Measurements from ENCODE around the gene SERPINH1. TPM values are rescaled to one million over a fixed set of nuclear protein-coding genes. Genes with fewer than 3 reads are reported as not detected.
A peak's percentile ranks its signal among the peaks of the same experiment; 100 is the strongest.

Gene SERPINH1
- total RNA-seq, 3 donors from 2014 or later (not counting 1 experiment from before 2014, with no cell fraction given) = 5.4 to 8.8 (median 7.2) TPM

DNA sequence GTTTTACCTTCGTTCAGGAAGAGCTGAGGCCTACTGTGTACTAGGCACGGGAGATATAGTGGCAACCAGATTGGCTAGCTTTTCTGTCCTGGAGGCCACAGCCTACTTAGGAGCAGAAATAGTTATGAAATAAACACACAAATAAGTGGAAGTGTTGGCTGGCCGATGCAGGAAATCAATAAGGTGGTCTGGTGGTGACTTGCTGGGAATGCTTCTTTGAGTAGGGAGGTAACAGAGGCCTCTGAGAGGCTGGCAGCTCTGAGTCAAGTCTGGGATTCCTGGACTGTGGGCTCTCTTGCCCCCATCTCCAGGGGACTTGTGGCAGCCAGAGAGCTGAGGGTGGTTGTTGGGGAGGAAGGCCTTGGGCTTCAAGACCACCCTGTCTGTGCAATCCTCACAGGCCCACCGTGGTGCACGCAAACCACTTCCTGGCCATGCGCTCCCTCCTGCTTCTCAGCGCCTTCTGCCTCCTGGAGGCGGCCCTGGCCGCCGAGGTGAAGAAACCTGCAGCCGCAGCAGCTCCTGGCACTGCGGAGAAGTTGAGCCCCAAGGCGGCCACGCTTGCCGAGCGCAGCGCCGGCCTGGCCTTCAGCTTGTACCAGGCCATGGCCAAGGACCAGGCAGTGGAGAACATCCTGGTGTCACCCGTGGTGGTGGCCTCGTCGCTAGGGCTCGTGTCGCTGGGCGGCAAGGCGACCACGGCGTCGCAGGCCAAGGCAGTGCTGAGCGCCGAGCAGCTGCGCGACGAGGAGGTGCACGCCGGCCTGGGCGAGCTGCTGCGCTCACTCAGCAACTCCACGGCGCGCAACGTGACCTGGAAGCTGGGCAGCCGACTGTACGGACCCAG is 4.1 kb downstream of the SERPINH1 start:
- intact Hi-C loops (cut with micrococcal nuclease) = no loop called here
- 74% methylated on average over 43 of the region's 43 CpGs for WGBS (ENCODE audit: insufficient coverage)
- Histone ChIP-seq H3K4me3 (ENCODE audit: low read length) (no peak overlapping the region), H3K9me3 (ENCODE audit: control insufficient read depth, insufficient read depth, low read length) (no peaks in the 10 kb centered on the region), H3K27ac (ENCODE audit: low read length) (no peak overlapping the region), H3K27me3 (ENCODE audit: control insufficient read depth, insufficient read depth, low read length) (no peaks in the 10 kb centered on the region), H3K36me3 (ENCODE audit: control insufficient read depth, insufficient read depth, low read length) (peaks cover 23% of the 10 kb centered on the region), H3K4me1 (ENCODE audit: control insufficient read depth, insufficient read depth, low read length) (peaks cover 42% of the 10 kb centered on the region)
- no peaks in the 10 kb centered on the region for H3K27me3 Mint-ChIP-seq (ENCODE audit: low read depth in 2 of 2)
- DNase-seq (peak in 1 of 2 donors; percentile 25), ATAC-seq (no peak)
- no peaks in the 10 kb centered on the region for H3K9me3 Mint-ChIP-seq
- no peaks in the 10 kb centered on the region for H3K36me3 Mint-ChIP-seq
- H3K27ac Mint-ChIP-seq = peak overlapping the region; percentile 26 to 64
- TF ChIP-seq, protein P1, sequence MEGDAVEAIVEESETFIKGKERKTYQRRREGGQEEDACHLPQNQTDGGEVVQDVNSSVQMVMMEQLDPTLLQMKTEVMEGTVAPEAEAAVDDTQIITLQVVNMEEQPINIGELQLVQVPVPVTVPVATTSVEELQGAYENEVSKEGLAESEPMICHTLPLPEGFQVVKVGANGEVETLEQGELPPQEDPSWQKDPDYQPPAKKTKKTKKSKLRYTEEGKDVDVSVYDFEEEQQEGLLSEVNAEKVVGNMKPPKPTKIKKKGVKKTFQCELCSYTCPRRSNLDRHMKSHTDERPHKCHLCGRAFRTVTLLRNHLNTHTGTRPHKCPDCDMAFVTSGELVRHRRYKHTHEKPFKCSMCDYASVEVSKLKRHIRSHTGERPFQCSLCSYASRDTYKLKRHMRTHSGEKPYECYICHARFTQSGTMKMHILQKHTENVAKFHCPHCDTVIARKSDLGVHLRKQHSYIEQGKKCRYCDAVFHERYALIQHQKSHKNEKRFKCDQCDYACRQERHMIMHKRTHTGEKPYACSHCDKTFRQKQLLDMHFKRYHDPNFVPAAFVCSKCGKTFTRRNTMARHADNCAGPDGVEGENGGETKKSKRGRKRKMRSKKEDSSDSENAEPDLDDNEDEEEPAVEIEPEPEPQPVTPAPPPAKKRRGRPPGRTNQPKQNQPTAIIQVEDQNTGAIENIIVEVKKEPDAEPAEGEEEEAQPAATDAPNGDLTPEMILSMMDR (IDR thresholded peaks at IDR 0.05) = no peak
- no peak overlapping the region for H3K4me3 Mint-ChIP-seq
- peaks cover 26 to 45% of the 10 kb centered on the region in 2 donors for H3K4me1 Mint-ChIP-seq

DNA sequence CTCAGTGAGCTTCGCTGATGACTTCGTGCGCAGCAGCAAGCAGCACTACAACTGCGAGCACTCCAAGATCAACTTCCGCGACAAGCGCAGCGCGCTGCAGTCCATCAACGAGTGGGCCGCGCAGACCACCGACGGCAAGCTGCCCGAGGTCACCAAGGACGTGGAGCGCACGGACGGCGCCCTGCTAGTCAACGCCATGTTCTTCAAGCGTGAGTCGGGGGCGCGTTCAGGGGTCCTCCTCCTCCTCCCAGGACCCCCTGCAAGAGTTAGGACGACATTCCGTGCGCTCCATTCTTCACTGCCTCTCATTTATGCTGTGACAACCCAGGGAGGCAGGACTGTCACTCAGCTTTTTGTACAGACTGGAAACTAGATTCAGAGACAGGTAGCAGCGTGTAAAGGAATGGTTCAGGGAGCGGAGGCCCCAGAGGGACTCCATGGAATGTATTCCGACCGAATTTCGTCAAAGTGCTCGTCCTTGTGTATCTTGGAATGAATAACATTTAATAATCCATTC is 4.8 kb downstream of the SERPINH1 start:
- H3K27ac ChIP-seq (ENCODE audit: low read length) = no peak overlapping the region
- Mint-ChIP-seq H3K27ac (no peak overlapping the region), H3K36me3 (no peaks in the 10 kb centered on the region), H3K9me3 (no peaks in the 10 kb centered on the region), H3K27me3 (ENCODE audit: low read depth in 2 of 2) (no peaks in the 10 kb centered on the region), H3K4me3 (no peak overlapping the region), H3K4me1 (peaks cover 21 to 39% of the 10 kb centered on the region in 2 donors)
- no peaks in the 10 kb centered on the region for H3K9me3 ChIP-seq (ENCODE audit: control insufficient read depth, insufficient read depth, low read length)
- no peaks in the 10 kb centered on the region for H3K27me3 ChIP-seq (ENCODE audit: control insufficient read depth, insufficient read depth, low read length)
- TF ChIP-seq, protein P1 (IDR thresholded peaks at IDR 0.05) = no peak
- DNase-seq (no peak), ATAC-seq (no peak)
- WGBS (ENCODE audit: insufficient coverage) = 98% methylated on average over 30 of the region's 34 CpGs
- H3K4me1 ChIP-seq (ENCODE audit: control insufficient read depth, insufficient read depth, low read length) = peaks cover 35% of the 10 kb centered on the region
- intact Hi-C loops (cut with micrococcal nuclease) = no loop called here
- no peak overlapping the region for H3K4me3 ChIP-seq (ENCODE audit: low read length)
- H3K36me3 ChIP-seq (ENCODE audit: control insufficient read depth, insufficient read depth, low read length) = peaks cover 28% of the 10 kb centered on the region

DNA sequence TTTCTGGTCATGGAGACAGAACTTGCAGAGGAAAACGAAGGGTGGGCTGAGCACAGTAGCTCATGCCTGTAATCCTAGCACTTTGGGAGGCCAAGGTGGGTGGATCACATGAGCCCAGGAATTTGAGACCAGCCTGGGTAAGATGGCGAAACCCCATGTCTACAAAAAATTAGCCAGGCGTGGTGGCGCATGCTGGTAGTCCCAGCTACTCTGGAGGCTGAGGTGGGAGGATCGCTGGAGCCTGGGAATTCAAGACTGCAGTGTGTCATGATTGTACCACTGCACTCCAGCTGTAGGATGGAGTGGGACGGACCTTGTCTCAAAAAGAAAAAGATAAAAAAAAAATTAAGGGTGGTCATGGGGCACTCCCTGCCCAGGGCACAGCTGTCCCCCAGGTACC is 5.9 kb downstream of the SERPINH1 start:
- H3K4me1 Mint-ChIP-seq = peaks cover 9 to 28% of the 10 kb centered on the region in 2 donors
- intact Hi-C loops (cut with micrococcal nuclease) = no loop called here

More for the DNA sequence above, 5.9 kb downstream of the SERPINH1 start:
- Mint-ChIP-seq H3K36me3 (no peaks in the 10 kb centered on the region), H3K27me3 (ENCODE audit: low read depth in 2 of 2) (no peaks in the 10 kb centered on the region), H3K4me3 (no peak overlapping the region), H3K9me3 (no peaks in the 10 kb centered on the region), H3K27ac (no peak overlapping the region)
- H3K4me3 ChIP-seq (ENCODE audit: low read length) = no peak overlapping the region
- H3K27ac ChIP-seq (ENCODE audit: low read length) = no peak overlapping the region
- H3K4me1 ChIP-seq (ENCODE audit: control insufficient read depth, insufficient read depth, low read length) = peaks cover 27% of the 10 kb centered on the region
- H3K36me3 ChIP-seq (ENCODE audit: control insufficient read depth, insufficient read depth, low read length) = peaks cover 35% of the 10 kb centered on the region
- H3K27me3 ChIP-seq (ENCODE audit: control insufficient read depth, insufficient read depth, low read length) = no peaks in the 10 kb centered on the region
- no peaks in the 10 kb centered on the region for H3K9me3 ChIP-seq (ENCODE audit: control insufficient read depth, insufficient read depth, low read length)
- 98% methylated on average over 6 of the region's 6 CpGs for WGBS (ENCODE audit: insufficient coverage)
- DNase-seq (no peak), ATAC-seq (no peak)
- TF ChIP-seq, protein P1 (IDR thresholded peaks at IDR 0.05) = no peak

Data from natural killer cell (primary cell).